ENCODE results near the gene FAM107B.

Gene FAM107B

DNA sequence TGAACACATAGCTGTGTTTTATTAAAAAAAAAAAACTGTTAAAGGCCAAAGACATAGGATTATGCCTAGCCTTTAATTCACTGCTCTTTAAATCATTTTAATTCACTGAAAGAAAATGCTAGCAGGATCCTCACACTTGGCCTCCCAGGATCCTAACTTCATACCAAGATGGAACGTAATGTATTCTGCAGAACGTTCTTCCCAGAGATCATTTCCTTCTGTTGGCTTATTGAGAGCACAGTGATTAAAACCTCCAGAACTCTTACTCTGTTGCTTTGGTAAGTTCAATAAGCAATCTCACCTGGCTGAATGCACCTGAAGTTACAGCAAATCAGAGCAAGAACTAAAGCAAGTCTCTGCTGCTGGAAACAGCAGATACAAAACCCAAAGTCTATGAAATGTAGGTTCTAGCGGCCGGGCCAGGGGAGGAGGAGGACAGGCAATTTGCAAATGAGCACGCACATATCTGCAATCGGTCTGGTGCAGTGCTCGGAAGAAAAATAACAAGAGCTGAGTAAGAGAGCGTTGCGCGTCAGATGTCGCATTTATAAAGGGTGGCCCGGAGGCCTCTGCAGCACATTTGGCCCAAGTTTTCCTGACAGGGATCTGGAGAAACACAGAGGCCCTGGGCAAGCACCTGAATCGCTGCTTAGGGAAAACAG lies 193.9 kb downstream of the FAM107B start:
- no peak for DNase-seq (ENCODE audit: low read depth in 2 of 2)

DNA sequence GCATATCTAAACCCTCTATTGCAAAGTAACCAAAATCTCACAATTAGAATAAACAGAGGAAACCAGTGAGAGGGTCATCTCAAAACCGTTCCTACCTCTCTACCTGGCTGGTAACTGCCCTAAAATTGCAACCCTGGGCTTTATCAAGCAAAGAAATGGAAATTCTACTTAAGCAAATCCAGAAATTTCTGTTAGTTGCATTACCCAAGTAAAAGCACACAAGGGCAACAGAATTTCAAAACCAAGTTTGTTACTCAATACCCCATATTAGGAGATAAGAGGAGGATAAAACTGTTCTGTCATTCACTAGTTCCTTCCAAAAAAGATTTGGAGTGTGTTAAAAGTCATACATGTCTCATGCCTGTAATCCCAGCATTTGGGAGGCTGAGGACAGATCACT lies 195.3 kb downstream of the FAM107B start:
- no peak for DNase-seq (ENCODE audit: low read depth in 2 of 2)

DNA sequence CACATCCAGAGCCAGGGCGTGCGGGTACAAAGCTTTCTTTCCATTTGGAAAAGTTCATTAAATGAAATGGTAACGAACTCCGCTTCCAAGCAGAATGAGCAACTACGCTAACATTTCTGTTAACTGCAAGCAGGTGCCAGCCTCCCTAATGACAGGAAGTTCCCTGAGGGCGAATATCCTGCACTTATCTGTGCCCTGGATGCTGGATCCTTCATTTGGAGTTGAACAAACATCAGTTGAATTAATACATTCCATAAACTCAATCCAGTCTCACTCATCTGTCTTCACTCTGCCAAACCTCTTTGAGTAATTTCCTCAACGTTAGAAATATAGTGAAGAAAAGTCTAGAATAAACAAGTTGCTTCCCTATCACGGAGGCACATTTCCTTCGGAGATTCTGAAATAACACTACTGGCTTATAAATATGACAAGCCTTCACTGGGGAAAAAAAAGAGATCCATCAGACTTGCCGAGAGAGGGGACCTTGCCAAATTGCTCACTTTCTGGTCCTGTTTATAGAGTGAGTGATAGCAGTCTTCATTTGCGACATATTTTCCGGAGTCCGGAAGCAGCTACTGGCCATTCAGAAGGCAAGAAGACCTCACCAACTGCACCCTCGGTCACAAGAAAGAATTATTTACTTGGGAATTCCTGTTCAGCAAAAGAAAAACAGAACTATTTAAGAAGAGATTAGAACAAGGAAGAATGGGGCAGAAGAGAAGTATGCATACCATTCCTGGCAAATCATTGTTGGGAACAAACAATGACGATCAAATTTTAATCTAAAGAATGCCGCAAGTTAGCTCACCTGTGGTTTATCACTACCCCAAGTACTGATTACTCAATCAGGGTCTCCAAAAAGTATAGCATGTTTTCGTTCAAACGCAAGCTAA lies 196.4 kb downstream of the FAM107B start:
- no peak for DNase-seq (ENCODE audit: low read depth in 2 of 2)

DNA sequence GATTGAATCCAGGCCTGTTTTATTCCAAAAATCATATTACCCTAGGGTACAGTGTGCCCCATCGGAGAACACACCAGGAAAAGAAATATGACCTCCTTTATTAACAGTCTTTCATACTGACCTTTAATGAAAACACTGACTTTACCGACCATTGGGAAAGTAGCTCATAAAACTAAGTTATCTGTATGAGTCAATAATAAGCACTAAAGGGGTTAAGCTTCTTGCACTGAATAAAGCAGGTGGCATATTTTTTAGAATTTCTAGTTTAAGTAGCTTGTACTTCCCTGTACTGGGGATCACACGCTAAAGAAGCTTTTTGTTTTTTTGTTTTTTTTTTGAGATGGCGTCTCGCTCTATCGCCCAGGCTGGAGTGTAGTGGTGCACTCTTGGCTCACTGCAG lies 199.8 kb downstream of the FAM107B start:
- DNase-seq (ENCODE audit: low read depth in 2 of 2): no peak

DNA sequence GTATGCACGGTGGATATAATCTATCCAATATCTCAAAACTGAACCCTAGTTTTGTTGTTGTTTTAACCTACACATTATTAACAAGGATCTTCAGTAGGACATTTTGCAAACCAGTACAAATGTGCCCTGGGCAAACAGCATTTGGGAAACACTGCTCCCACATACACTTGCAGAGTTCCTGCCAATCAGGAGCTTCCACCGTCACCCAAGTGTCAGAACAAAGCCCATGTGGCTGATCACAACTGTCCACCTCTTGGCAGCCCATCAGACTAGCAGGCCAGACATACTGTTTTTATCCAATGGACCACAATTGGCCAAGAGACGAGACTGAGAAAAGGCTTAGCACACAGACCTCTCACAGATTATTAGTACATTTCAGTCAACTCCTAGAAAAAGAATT lies 200.4 kb downstream of the FAM107B start:
- DNase-seq (ENCODE audit: low read depth in 2 of 2): no peak

DNA sequence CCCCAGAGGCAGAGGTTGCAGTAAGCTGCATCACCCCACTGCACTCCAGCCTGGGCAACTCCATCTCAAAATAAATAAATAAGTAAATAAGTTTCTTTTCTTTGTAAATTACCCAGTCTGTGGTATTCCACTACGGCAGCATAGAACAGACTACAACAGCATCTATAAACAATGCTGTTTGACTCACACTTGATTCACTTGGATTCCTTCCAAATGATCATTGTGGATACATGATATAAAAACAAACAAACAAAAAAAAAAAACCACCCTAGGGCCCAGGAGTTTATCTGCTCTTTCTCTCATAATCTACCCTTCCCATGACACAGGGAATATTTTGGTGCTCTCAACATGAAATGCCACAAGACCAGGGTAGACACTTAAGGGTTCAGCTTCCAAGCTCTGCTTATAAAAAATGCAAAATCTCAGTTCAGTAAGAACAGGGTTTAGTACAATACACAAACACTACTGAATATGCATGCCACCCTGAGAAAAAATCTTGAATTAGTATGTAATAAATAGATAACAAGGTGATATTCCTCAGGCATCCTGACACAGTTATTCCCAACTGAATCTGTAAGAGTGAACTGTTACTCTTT lies 200.9 kb downstream of the FAM107B start:
- DNase-seq (ENCODE audit: low read depth in 2 of 2): no peak

DNA sequence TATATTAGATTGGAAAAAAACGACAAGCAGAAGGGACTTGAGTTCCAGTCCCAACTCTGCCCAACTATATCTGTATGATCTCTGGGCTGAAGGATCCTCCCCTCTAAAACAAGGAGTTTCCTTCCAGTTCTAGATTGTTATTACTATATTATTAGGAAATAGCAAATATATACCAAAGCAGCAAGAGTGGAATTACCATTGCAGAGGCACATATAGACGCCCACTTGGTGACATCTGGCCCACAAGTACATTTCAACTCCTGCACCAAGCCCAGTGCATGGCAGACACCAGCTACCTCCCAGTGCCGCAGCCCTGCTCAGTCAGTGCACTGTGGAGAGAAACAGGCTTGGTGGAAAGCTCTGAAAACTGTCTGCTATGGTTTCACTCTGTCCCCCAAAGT lies 201.9 kb downstream of the FAM107B start:
- no peak for DNase-seq (ENCODE audit: low read depth in 2 of 2)

DNA sequence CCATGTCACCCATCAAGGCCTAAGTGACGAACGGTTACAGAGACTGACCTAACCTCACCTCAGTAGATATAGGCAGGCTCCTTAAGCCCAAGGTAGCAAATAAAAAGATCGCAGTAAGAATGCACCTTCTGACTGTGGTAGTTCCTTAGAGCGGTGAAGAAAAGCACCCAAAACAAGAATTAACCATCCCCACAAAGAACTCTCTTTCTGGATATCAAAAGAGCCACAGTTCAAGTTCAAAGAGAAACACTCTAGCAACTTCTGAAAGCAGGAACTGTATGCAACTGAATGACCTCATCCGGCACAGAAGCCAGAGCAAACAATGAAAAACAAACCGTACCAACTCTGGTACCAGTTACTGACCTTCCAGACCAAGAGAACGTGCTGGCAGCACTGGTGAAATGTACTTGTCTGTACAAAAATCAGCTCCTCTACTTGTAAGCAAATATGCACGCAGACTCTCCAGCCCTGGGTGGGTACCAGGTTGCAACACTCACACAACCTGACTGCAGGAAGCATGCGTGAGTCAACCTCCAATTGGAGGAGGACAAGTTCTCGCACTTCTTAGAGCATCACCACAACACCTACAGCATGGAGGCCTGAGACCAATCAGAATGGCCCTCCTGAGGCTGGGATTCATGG lies 202.7 kb downstream of the FAM107B start:
- no peak for DNase-seq (ENCODE audit: low read depth in 2 of 2)

DNA sequence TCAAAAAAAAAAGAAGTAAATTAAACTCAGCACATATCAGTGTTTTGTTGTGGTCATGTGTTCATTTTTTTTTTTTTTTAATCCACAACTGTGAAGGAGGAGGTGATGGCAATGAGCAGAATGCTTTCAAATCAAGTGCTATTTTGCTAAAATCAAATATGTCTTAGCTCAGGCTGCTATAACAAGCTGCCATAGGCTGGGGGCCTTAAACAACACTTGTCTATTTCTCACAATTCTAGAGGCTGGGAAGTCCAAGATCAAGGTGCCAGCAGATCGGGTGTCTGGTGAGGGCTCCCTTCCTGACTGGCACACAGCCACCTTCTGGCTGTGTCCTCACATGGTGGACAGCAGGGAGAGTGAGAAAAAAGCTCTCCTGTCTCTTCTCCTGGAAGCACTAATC lies 203.9 kb downstream of the FAM107B start:
- DNase-seq (ENCODE audit: low read depth in 2 of 2): no peak

DNA sequence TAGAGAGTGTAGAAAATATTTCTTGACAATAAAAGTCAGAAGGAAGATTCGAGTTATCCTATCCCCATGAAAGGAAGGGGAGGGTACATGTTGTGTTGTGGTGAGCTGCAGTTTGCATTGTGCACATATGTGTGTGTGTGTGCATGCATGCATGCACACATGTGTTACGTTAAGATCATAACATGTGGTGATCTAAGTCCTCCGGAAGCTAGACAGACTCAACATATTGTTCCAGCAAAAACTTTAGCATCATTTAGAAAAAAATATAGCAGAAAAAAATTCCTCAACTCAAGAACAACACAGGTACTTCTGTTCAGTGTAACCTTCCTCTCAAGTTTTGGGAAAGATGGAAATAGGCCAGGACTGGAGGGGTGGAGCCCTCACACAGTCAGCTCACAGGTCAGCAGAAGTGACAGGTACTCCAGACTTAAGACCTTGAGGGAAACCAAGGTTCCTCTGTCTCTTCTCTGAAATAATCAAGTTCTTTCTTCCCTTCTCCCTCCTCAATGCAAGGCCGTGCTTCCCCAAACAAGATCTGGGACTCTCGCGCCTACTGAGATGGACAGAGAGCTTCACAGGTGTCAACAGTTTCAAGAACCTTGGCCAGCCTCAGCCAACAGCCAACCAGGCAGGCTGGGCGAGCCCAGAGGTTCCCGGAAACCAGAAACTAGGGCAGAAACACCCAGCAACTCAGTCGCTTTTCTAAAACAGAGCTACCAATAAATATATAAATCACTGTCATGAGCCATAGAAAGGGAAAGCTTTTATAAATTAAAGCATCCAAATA lies 205.2 kb downstream of the FAM107B start:
- DNase-seq (ENCODE audit: low read depth in 2 of 2): no peak

DNA sequence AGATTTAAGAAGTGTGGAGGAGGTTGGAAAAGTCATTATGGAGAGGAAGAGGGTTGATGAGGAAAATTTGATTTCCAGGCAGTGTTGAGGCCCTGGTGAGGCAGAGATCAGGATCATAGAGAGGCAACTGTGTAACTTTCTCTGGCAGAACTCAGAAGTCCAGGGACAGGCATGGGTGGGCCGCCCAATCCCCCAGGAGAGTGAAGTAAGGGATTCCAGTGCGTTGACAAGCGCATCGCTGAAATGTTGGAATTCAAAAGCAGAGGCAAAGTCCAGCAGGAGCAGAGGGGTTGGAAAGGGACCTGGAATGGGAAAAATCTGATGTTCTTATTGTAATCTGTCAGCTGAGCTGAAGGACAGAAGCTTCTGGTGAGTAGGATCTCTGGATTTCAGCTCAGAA lies 207.3 kb downstream of the FAM107B start:
- DNase-seq (ENCODE audit: low read depth in 2 of 2): no peak

DNA sequence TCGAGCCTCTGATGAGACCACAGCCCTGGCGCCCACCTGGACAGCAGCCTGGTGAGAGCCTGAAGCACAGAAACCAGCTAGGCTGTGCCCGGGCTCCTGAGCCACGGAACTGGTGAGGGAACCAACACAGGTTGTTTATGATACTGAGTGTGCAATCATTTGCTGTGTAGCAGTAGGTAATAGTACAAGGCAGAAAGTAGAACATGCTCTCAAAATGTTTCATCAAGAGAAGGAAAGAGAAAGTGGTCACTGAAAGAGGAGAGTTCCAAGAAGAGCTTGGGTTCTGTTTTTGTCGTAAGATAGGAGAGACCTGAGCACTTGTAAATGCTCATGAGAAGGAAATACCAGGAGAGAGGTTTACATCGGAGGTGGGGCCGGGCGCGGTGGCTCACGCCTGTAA lies 208.2 kb downstream of the FAM107B start:
- DNase-seq (ENCODE audit: low read depth in 2 of 2): no peak

DNA sequence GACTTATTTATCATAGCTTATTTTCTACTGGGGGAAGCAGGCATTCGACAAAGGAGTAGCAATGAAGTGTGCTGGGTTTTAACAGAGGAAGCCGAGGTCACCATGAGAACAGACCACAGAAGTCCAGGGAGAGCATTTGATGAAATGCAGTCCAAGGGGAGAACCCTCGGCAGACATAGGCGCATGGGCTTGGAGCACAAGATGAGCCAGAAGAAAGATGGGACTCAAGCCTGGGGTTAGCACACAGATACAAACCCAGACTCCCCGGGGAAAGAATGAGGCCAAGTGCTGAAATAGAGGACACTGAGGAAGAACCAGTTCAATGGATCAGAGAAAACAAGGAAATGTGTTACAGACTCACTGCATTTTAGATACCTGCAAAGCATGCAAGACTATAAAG lies 209.5 kb downstream of the FAM107B start:
- no peak for DNase-seq (ENCODE audit: low read depth in 2 of 2)

DNA sequence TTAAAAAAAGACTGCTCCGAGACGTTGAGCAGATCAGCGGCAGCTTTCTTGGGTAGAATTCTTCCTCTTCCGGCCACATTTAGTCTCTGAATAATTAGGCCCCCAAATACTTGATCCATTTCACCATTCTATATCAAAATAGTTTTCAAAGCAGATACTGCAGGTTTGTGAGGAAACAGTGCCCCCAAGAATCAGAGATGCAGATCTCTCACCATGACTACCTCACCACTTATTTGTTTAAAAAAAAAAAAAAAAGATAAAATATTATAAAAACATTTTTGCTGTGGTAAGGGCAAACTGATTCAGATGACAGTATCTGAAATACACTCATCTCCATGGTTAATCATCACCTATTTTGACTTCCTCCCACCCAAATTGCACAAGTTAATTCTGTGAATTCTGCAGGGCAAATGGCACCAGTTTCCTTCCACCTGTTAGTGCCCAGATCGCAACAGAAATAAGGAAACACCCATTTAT lies 210.4 kb downstream of the FAM107B start:
- no peak for DNase-seq (ENCODE audit: low read depth in 2 of 2)

DNA sequence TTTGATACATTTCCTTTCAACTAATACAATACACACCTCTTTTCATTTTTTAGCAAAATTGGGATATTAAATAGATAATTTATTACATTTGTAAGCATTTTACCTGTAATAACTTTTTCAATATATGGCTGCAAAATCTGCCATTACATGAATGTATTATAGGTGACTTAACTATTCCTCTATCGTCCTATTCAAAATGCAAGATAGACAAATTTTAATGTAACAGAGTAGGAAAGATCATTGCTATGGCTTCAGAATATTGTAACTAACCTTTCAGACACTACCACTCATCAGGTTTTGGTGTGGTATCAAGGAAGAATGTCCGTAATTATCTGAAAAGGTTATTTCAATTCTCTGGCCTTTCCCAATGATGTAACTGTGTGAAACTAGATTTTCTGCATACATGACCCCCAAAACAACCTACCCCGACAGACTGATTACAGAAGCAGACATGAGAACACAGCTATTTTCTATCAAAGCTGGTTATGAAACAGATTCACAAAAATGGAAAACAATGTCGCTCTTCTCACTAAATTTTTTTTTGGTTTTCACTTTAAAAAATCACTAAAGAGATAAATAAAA lies 211.2 kb downstream of the FAM107B start:
- DNase-seq (ENCODE audit: low read depth in 2 of 2): no peak

DNA sequence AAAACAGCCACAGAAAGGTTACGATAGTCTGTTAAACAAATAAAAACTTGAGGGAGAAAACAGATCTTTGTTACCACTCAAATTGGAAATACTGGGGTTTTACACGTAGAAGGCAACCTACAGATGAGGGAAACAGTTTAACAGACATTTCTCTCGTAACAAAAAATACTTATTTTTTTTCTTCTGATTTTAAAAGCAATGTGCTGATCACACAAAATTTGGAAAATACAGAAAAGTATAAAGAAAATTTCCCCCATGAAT lies 211.7 kb downstream of the FAM107B start:
- DNase-seq (ENCODE audit: low read depth in 2 of 2): no peak

DNA sequence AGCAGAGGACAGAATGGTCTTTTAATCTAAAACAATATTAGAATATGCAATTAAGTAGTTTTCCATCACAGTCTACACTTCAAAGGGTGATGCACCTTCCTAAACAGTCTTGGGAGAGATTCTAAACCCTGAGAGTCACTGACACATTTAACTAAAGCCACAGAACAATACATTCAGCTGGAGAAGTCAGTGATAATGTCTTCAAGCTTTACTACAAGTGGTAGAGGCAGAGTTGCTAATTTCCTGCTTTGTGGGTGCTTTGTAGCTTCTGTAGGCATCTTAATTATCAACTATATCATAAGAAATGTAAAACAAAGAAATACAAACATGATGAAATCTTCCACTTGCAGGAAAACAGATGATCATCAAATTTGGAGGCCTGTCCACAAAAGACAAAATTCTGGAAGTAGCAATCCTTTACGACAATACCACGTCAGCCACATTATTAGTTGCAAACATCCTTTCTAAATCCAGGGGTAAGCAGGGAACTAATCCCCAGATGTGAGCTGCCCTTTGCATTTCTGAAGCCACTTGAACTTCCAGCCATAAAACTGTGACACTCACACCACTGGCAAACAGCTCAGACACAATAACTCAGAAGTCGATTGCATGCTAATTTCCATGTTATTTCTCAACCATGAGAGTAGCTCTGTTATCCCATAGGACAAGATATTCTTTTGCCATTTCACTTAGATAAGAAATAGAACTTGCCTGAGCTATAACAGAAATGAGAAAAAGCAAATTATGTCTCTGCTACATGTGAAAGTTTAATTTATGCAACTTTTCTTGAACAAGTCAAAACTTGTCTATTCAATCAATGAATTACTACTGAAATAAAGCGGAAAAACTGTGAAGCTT lies 212.2 kb downstream of the FAM107B start:
- DNase-seq (ENCODE audit: low read depth in 2 of 2): no peak

DNA sequence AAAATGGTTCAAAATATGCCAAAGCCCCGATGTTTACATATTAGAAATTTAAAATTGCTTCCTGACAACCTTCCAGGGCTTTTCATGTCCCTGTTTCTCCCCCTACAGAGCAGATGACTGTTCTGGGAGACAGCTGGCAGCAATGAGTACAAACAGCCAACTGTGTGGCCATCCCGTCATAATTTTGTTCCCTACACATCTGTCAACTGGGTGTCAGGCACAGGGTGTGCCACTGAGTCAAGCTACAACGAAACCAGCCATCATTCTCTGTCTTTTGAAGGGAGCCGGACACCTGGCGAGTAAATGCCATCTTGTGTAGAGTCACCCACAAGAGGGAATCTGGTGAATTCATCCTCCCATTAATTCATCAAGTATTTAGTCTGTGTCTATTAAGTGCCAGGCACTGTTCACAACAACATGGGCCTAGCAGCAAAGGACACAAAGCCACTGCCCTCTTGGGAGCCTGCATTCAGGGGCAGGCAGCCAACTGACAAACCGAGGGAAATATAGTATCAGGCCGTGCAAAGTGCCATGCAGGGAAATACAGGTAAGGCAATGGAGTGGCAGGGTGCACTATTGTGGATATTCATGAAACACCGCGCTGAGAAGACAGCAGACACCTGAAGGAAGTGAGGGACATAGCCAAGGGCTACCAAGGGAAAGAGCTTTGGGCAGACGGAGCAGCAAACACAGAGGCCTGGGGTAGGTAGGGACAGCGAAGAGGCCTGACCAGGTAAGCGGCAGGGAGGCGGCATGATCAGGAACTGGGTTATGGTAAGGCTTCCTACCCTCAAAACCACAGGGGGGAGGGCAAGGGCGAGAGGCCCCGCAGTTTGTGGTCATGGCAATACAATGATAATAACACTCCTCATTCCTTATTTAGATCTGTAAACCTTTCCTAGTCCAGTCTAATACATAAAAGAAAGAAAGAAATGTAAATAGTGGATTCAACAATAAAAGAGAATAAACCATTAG lies 213.6 kb downstream of the FAM107B start:
- DNase-seq (ENCODE audit: low read depth in 2 of 2): no peak

DNA sequence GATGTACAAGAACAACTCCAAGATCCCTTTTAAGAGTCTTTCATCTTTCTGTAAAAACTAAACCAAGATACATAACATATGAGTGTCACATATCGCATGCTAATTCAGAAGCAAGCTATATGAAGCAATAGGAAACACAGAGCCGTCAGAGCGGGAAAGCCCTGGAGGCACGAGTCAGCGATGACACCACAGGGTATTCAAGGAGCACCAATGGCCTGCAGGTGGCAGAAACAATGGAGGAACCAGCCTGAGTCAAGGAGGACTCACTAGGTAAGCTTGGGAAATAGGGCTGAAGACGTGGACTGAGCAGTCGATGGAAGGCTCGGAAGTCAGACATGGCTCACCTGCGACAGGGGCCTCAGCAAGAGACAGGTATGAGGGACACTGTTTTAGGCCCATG lies 214.4 kb downstream of the FAM107B start:
- peak; percentile 55 for DNase-seq (ENCODE audit: low read depth in 2 of 2)

All from stimulated activated CD4-positive, alpha-beta T cell treated with anti-CD3 and anti-CD28 coated beads, Interleukin-1b, Interleukin-23, amount 100 ng/mL, for 4 hours (primary cell).